NCI-H526 treated with DMSO at 0.1 percent for 48 hours (cell line): ENCODE measurements around the gene DAP3.
A peak's percentile ranks its signal among the peaks of the same experiment; 100 is the strongest.
"Not testable (repeated sequence)": the region's sequence is repeated elsewhere in the genome, so short reads cannot be mapped to it uniquely, and the experiment has no call there.

ENCODE experiments used
- DNase-seq: peaks from one replicate; lab custom pipeline; 2025; lab: John Stamatoyannopoulos, UW

Gene DAP3

GRCh38 chr1:155681776-155682175 is 7.1 kb upstream of the DAP3 start:
- no peak for DNase-seq

- DNase-seq = not testable (repeated sequence)
These were observed 1.1 kb upstream of the DAP3 start for GRCh38 chr1:155687705-155688323.

GRCh38 chr1:155688324-155689080 is 389 bp upstream of the DAP3 start, which contains the start of gene YY1AP1:
Gene YY1AP1, minus strand, starts transcription at chr1:155688774. Its CDS starts 8,338 bp downstream, at chr1:155680436.
- DNase-seq = peak; percentile 97

GRCh38 chr1:155691992-155692528 is 3.2 kb downstream of the DAP3 start:
- no peak for DNase-seq

GRCh38 chr1:155694167-155694566 is 5.3 kb downstream of the DAP3 start:
- no peak for DNase-seq

- no peak for DNase-seq
These were observed 6.2 kb downstream of the DAP3 start for GRCh38 chr1:155695072-155695471.

GRCh38 chr1:155695608-155696007 is 6.7 kb downstream of the DAP3 start:
- no peak for DNase-seq

- DNase-seq = no peak
These were observed 7.6 kb downstream of the DAP3 start for GRCh38 chr1:155696524-155696923.

GRCh38 chr1:155697046-155697445 is 8.2 kb downstream of the DAP3 start:
- no peak for DNase-seq

GRCh38 chr1:155697616-155698015 is 8.7 kb downstream of the DAP3 start:
- not testable (repeated sequence) for DNase-seq

GRCh38 chr1:155698382-155699038 is 9.6 kb downstream of the DAP3 start:
- DNase-seq = no peak

- not testable (repeated sequence) for DNase-seq
These were observed 10.2 kb downstream of the DAP3 start for GRCh38 chr1:155699062-155699461.

- DNase-seq = not testable (repeated sequence)
These were observed 12.8 kb downstream of the DAP3 start for GRCh38 chr1:155701675-155702074.

GRCh38 chr1:155703216-155703615 is 14.3 kb downstream of the DAP3 start:
- no peak for DNase-seq

- not testable (repeated sequence) for DNase-seq
These were observed 15.5 kb downstream of the DAP3 start for GRCh38 chr1:155704414-155704813.

- no peak for DNase-seq
These were observed 17.2 kb downstream of the DAP3 start for GRCh38 chr1:155706139-155706538.

GRCh38 chr1:155709391-155709790 is 20.5 kb downstream of the DAP3 start:
- DNase-seq = no peak

- DNase-seq = not testable (repeated sequence)
These were observed 22.6 kb downstream of the DAP3 start for GRCh38 chr1:155711457-155711856.

GRCh38 chr1:155712636-155713035 is 23.7 kb downstream of the DAP3 start:
- DNase-seq = not testable (repeated sequence)

GRCh38 chr1:155713075-155713474 is 24.2 kb downstream of the DAP3 start:
- DNase-seq = no peak

GRCh38 chr1:155715056-155715455 is 26.2 kb downstream of the DAP3 start:
- DNase-seq = not testable (repeated sequence)

GRCh38 chr1:155715777-155716176 is 26.9 kb downstream of the DAP3 start:
- DNase-seq = no peak

GRCh38 chr1:155717041-155717440 is 28.1 kb downstream of the DAP3 start:
- DNase-seq = peak; percentile 86
